SK-N-SH treated with all-trans-retinoic acid at 6 μM for 48 hours (cell line): ENCODE results near the gene SCN2A.

ENCODE experiments used
- ATAC-seq: fragments of 200-7000 bp; cut with Tn5 transposase; 3 replicates; pipeline ENCODE4 v1.9.1; 2020; ENCODE audit warnings: mild to moderate bottlenecking, moderate library complexity
- ARNTL ChIP-seq: fragments of 450-650 bp; formaldehyde crosslinking; IDR thresholded peaks from 2 replicates; pipeline ENCODE4 v1.5.0; 2020; ENCODE audit warnings: low read depth, mild to moderate bottlenecking, moderate library complexity, borderline replicate concordance
- BACH2 ChIP-seq: fragments of 250-450 bp; sonication (Bioruptor Pico); IDR thresholded peaks from 2 replicates; pipeline ENCODE4 v1.9.0; 2021; ENCODE audit warnings: mild to moderate bottlenecking, borderline replicate concordance
- CSDC2 ChIP-seq: fragments of 250-450 bp; sonication (Bioruptor Pico); IDR thresholded peaks from 2 replicates; pipeline ENCODE4 v1.5.0; 2020; ENCODE audit warnings: mild to moderate bottlenecking, moderate library complexity
- ESRRG ChIP-seq: fragments of 250-450 bp; sonication (Bioruptor Pico); IDR thresholded peaks from 2 replicates; pipeline ENCODE4 v1.6.1; 2021; ENCODE audit warnings: mild to moderate bottlenecking
- GLIS3 ChIP-seq: fragments of 250-450 bp; sonication (Bioruptor Pico); IDR thresholded peaks from 2 replicates; pipeline ENCODE4 v1.5.0; 2020; ENCODE audit warnings: mild to moderate bottlenecking, moderate library complexity
- ISL1 ChIP-seq: fragments of 250-450 bp; sonication (Bioruptor Pico); IDR thresholded peaks from 2 replicates; pipeline ENCODE4 v2.1.2; 2022; ENCODE audit warnings: mild to moderate bottlenecking, moderate library complexity
- OSR1 ChIP-seq: fragments of 250-450 bp; sonication (Bioruptor Pico); IDR thresholded peaks from 2 replicates; pipeline ENCODE4 v1.8.0; 2022; ENCODE audit warnings: moderate library complexity, mild to moderate bottlenecking, inconsistent platforms
- PPARA ChIP-seq: fragments of 250-450 bp; sonication (Bioruptor Pico); IDR thresholded peaks from 2 replicates; pipeline ENCODE4 v1.5.0; 2020; ENCODE audit warnings: mild to moderate bottlenecking, borderline replicate concordance
- RARB ChIP-seq: fragments of 250-450 bp; sonication (Bioruptor Pico); IDR thresholded peaks from 2 replicates; pipeline ENCODE4 v1.8.0; 2021; ENCODE audit warnings: mild to moderate bottlenecking, moderate library complexity
- SNAI2 ChIP-seq: fragments of 250-450 bp; sonication (Bioruptor Pico); IDR thresholded peaks from 2 replicates; pipeline ENCODE4 v1.5.0; 2020; ENCODE audit warnings: mild to moderate bottlenecking, moderate library complexity
- TOX ChIP-seq: fragments of 250-450 bp; sonication (Bioruptor Pico); IDR thresholded peaks from 2 replicates; pipeline ENCODE4 v1.8.0; 2021; ENCODE audit warnings: mild to moderate bottlenecking, moderate library complexity, borderline replicate concordance
- TSHZ2 ChIP-seq: fragments of 250-450 bp; sonication (Bioruptor Pico); IDR thresholded peaks from 2 replicates; pipeline ENCODE4 v1.5.0; 2020; ENCODE audit warnings: mild to moderate bottlenecking, moderate library complexity
- ZC3H10 ChIP-seq: fragments of 250-450 bp; sonication (Bioruptor Pico); IDR thresholded peaks from 2 replicates; pipeline ENCODE4 v1.5.1; 2021; ENCODE audit warnings: mild to moderate bottlenecking, moderate library complexity
- ZFP3 ChIP-seq: fragments of 250-450 bp; sonication (Bioruptor Pico); IDR thresholded peaks from 2 replicates; pipeline ENCODE4 v1.5.0; 2020; ENCODE audit warnings: mild to moderate bottlenecking, moderate library complexity
- ZFP30 ChIP-seq: fragments of 450-650 bp; formaldehyde crosslinking; IDR thresholded peaks from 2 replicates; pipeline ENCODE4 v1.5.0; 2022; ENCODE audit warnings: mild to moderate bottlenecking, moderate library complexity
- ZNF565 ChIP-seq: fragments of 450-650 bp; formaldehyde crosslinking; conservative IDR thresholded peaks from 2 replicates; pipeline ENCODE4 v1.5.0; 2020; ENCODE audit warnings: low read depth, mild to moderate bottlenecking, moderate library complexity
- ZNF70 ChIP-seq: fragments of 450-650 bp; formaldehyde crosslinking; IDR thresholded peaks from 2 replicates; pipeline ENCODE4 v1.5.0; 2020; ENCODE audit warnings: mild to moderate bottlenecking, moderate library complexity
- ZNF8 ChIP-seq: fragments of 450-650 bp; formaldehyde crosslinking; IDR thresholded peaks from 2 replicates; pipeline ENCODE4 v1.5.0; 2020; ENCODE audit warnings: mild to moderate bottlenecking, moderate library complexity
- TF ChIP-seq, protein P1 (sequence below): fragments of 250-450 bp; sonication (Bioruptor Pico); IDR thresholded peaks from 2 replicates; pipeline ENCODE4 v1.5.1; 2020; ENCODE audit warnings: low read depth, mild to moderate bottlenecking, moderate library complexity
- TF ChIP-seq, protein P2 (sequence below): fragments of 250-450 bp; sonication (Bioruptor Pico); IDR thresholded peaks from 2 replicates; pipeline ENCODE4 v1.8.0; 2020; ENCODE audit warnings: mild to moderate bottlenecking, moderate library complexity, borderline replicate concordance
- TF ChIP-seq, protein P3 (sequence below): fragments of 250-450 bp; sonication (Bioruptor Pico); IDR thresholded peaks from 2 replicates; pipeline ENCODE4 v1.8.0; 2021; ENCODE audit warnings: low read depth, mild to moderate bottlenecking, moderate library complexity, borderline replicate concordance
- TF ChIP-seq, protein P4 (sequence below): fragments of 250-450 bp; sonication (Bioruptor Pico); IDR thresholded peaks from 2 replicates; pipeline ENCODE4 v1.5.1; 2021; ENCODE audit warnings: mild to moderate bottlenecking, moderate library complexity

SCN2A gene

DNA sequence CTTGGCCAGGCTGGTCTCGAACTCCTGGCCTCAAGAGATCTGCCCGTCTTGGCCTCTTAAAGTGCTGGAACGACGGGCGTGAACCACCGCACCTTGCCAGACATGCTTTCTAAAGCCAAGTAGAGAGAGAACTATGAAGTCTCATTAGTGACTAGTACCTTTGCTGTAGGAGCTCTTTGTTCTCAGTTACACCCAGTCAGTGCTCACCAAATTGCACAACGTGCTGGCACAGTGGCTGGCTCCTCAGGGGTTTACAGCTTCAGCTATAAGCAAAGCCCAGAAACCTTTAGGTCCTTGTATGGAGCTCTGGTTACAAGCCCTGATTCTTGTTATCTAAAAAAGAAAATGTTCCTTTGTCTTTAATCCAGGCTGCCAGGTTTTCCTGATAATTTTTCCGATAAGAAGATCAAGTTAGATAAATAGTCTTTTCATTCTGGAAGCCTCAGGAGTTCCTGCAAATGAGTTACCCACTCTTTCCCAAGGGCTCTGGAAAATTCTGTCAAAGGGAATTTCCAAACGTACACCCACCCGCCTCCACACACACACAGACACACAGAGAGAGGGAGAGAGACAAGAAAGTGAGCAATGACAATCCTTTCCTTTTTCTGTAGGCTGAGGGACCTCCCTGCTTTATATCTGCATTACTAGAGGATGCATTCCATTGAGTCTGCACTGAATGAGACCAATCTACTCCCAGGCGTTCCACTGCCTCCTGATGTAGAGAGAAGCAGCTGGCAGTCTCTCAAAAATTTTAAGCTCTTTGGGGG lies 130.1 kb downstream of the SCN2A start:
- peak; percentile 10; the same call in 1 of the 3 replicates for ATAC-seq

DNA sequence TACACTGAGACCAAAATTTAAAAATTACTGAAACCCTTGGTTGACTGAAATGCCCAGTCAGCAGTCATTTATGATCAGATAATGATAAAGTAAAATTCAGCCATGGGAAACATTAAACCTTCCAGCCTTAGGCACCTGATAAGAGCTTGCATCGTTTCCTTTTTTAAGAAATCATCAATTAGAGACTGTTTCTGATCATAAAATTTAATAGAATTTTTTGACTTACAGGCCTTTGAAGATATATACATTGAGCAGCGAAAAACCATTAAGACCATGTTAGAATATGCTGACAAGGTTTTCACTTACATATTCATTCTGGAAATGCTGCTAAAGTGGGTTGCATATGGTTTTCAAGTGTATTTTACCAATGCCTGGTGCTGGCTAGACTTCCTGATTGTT lies 130.7 kb downstream of the SCN2A start:
- TF ChIP-seq RARB (CRISPR knock-in tag) = no peak
- TF ChIP-seq, protein P1, sequence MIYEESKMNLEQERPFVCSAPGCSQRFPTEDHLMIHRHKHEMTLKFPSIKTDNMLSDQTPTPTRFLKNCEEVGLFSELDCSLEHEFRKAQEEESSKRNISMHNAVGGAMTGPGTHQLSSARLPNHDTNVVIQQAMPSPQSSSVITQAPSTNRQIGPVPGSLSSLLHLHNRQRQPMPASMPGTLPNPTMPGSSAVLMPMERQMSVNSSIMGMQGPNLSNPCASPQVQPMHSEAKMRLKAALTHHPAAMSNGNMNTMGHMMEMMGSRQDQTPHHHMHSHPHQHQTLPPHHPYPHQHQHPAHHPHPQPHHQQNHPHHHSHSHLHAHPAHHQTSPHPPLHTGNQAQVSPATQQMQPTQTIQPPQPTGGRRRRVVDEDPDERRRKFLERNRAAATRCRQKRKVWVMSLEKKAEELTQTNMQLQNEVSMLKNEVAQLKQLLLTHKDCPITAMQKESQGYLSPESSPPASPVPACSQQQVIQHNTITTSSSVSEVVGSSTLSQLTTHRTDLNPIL (CRISPR knock-in tag) = no peak
- no peak for TF ChIP-seq ZFP3
- TF ChIP-seq, protein P2, sequence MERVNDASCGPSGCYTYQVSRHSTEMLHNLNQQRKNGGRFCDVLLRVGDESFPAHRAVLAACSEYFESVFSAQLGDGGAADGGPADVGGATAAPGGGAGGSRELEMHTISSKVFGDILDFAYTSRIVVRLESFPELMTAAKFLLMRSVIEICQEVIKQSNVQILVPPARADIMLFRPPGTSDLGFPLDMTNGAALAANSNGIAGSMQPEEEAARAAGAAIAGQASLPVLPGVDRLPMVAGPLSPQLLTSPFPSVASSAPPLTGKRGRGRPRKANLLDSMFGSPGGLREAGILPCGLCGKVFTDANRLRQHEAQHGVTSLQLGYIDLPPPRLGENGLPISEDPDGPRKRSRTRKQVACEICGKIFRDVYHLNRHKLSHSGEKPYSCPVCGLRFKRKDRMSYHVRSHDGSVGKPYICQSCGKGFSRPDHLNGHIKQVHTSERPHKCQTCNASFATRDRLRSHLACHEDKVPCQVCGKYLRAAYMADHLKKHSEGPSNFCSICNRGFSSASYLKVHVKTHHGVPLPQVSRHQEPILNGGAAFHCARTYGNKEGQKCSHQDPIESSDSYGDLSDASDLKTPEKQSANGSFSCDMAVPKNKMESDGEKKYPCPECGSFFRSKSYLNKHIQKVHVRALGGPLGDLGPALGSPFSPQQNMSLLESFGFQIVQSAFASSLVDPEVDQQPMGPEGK (CRISPR knock-in tag) = no peak
- no peak for TF ChIP-seq ARNTL (CRISPR knock-in tag)
- TF ChIP-seq BACH2 (CRISPR knock-in tag) = no peak
- no peak for TF ChIP-seq OSR1 (CRISPR knock-in tag)
- TF ChIP-seq PPARA (CRISPR knock-in tag) = no peak
- no peak for TF ChIP-seq TSHZ2 (CRISPR knock-in tag)
- TF ChIP-seq ZNF8 (CRISPR knock-in tag) = no peak
- TF ChIP-seq ZFP30 (CRISPR knock-in tag) = no peak
- TF ChIP-seq GLIS3 (CRISPR knock-in tag) = no peak
- TF ChIP-seq ESRRG (CRISPR knock-in tag) = no peak
- TF ChIP-seq, protein P3, sequence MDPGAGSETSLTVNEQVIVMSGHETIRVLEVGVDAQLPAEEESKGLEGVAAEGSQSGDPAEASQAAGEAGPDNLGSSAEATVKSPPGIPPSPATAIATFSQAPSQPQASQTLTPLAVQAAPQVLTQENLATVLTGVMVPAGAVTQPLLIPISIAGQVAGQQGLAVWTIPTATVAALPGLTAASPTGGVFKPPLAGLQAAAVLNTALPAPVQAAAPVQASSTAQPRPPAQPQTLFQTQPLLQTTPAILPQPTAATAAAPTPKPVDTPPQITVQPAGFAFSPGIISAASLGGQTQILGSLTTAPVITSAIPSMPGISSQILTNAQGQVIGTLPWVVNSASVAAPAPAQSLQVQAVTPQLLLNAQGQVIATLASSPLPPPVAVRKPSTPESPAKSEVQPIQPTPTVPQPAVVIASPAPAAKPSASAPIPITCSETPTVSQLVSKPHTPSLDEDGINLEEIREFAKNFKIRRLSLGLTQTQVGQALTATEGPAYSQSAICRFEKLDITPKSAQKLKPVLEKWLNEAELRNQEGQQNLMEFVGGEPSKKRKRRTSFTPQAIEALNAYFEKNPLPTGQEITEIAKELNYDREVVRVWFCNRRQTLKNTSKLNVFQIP (CRISPR knock-in tag) = no peak
- TF ChIP-seq TOX = no peak
- no peak for TF ChIP-seq CSDC2 (CRISPR knock-in tag)
- TF ChIP-seq ZNF565 (CRISPR knock-in tag) = no peak
- ATAC-seq = no peak

More for the DNA sequence above, 130.1 kb downstream of the SCN2A start:
- TF ChIP-seq SNAI2 (CRISPR knock-in tag) (no peak), ZFP30 (CRISPR knock-in tag) (no peak), PPARA (CRISPR knock-in tag) (no peak), ZC3H10 (CRISPR knock-in tag) (no peak)
- TF ChIP-seq, protein P1 (CRISPR knock-in tag) = no peak

DNA sequence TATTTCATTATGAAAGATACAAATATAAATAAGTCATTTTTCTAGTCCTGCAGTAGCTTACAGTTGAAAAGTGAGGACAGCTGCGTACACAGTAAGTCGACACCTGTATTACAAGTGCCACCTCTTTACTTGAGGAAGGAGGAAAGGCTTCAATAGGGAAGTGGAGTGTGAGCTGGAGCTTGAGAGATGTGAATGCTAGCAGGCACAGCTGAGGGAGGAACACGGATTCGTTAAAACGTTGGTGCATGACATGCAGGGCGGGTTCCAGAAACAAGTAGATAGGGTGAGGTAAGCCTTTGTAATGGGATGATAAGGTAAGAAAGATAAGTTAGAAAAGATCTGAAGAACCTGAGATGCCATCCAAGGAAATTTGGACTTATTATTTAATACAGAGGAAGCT lies 132.1 kb downstream of the SCN2A start:
- ATAC-seq = no peak
- TF ChIP-seq BACH2 (CRISPR knock-in tag) (no peak), ISL1 (no peak), SNAI2 (CRISPR knock-in tag) (no peak), ZC3H10 (CRISPR knock-in tag) (no peak), ZNF565 (CRISPR knock-in tag) (no peak), GLIS3 (CRISPR knock-in tag) (no peak), CSDC2 (CRISPR knock-in tag) (no peak), ZNF70 (CRISPR knock-in tag) (no peak), ARNTL (CRISPR knock-in tag) (no peak), TOX (no peak), ZFP3 (no peak), RARB (CRISPR knock-in tag) (no peak), ZFP30 (CRISPR knock-in tag) (no peak)
- TF ChIP-seq, protein P4, sequence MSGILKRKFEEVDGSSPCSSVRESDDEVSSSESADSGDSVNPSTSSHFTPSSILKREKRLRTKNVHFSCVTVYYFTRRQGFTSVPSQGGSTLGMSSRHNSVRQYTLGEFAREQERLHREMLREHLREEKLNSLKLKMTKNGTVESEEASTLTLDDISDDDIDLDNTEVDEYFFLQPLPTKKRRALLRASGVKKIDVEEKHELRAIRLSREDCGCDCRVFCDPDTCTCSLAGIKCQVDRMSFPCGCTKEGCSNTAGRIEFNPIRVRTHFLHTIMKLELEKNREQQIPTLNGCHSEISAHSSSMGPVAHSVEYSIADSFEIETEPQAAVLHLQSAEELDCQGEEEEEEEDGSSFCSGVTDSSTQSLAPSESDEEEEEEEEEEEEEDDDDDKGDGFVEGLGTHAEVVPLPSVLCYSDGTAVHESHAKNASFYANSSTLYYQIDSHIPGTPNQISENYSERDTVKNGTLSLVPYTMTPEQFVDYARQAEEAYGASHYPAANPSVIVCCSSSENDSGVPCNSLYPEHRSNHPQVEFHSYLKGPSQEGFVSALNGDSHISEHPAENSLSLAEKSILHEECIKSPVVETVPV (CRISPR knock-in tag) = no peak
- TF ChIP-seq, protein P1 (CRISPR knock-in tag) = no peak
- TF ChIP-seq, protein P2 (CRISPR knock-in tag) = no peak
